ENCODE results near the gene KIF13A. TPM values are rescaled to one million over a fixed set of nuclear protein-coding genes. Genes with fewer than 3 reads are reported as not detected.

KIF13A gene
- total and polyA plus RNA-seq, 2 donors (not counting 3 experiments of a cell fraction or from before 2014, with no cell fraction given), result 24.9 to 65.8 TPM

- peak overlapping the region; percentile 93 for H3K27ac ChIP-seq (ENCODE audit: insufficient read depth, low read depth, low read length)
- peaks cover 50% of the 10 kb centered on the region for H3K4me1 ChIP-seq (ENCODE audit: control insufficient read depth, extremely low read depth, insufficient read depth, low read length)
- H3K9me3 ChIP-seq (replicated peaks; ENCODE audit: control insufficient read depth, insufficient read depth, low read length), result no peaks in the 10 kb centered on the region
- intact Hi-C loops (cut with micrococcal nuclease) (loop anchor here (2.0 kb wide), 1 partner anchor 137 kb away; the partner anchor contains the start of gene KIF13A), dilution Hi-C loops (cut with MboI; ENCODE audit: extremely low pct_ligation_motif_present, low sequenced_read_pairs) (no loop called here)
- BruUV-seq (replicated peaks), result no TSS peak
- no peak overlapping the region for H3K4me2 ChIP-seq (ENCODE audit: insufficient read depth, low read length)
- CTCF ChIA-PET, result no interaction called here
- H3K36me3 ChIP-seq (ENCODE audit: control insufficient read depth in 2 of 2, extremely low read depth in 1 of 2, insufficient read depth in 2 of 2, low read length in 2 of 2), result peaks cover 0 to 2% of the 10 kb centered on the region in 2 experiments
- no peak overlapping the region for H2AFZ ChIP-seq (ENCODE audit: low read depth, low read length)
- DNase-seq (ENCODE audit: low read depth, low spot score) (no peak), FAIRE-seq (no peak)
- POLR2A ChIA-PET, result interaction anchor here (0.6 kb wide), 1 partner anchor 261 kb away, joined by 4 read pairs; no protein-coding TSS in a partner anchor
- no peak overlapping the region for H3K4me3 ChIP-seq (replicated peaks in 1 of 3; ENCODE audit: insufficient read depth in 1 of 3, low read depth in 1 of 3, low read length in 3 of 3)
- no peak overlapping the region for H3K9ac ChIP-seq (replicated peaks; ENCODE audit: extremely low read depth, insufficient read depth, low read length)
- TF ChIP-seq MYC (IDR thresholded peaks at IDR 0.05; ENCODE audit: low read depth, low read length) (no peak), EZH2 (IDR thresholded peaks at IDR 0.05; ENCODE audit: borderline replicate concordance, low read depth, low read length, severe bottlenecking) (no peak), POLR2AphosphoS5 (IDR thresholded peaks at IDR 0.05; ENCODE audit: insufficient read depth, low read depth, low read length) (no peak), GATA2 (IDR thresholded peaks at IDR 0.05; ENCODE audit: insufficient read depth, insufficient read length, low read depth, low read length) (no peak), POLR2A (IDR thresholded peaks at IDR 0.05; ENCODE audit: low read depth, low read length) (no peak), FOS (IDR thresholded peaks at IDR 0.05; ENCODE audit: borderline replicate concordance, insufficient read depth, low read length) (no peak), CTCF (IDR thresholded peaks at IDR 0.05; ENCODE audit: extremely low read depth in 1 of 2, insufficient read depth in 1 of 2, low read depth in 1 of 2, low read length in 2 of 2) (no peak), MAX (IDR thresholded peaks at IDR 0.05; ENCODE audit: insufficient read depth, insufficient read length) (no peak), JUN (IDR thresholded peaks at IDR 0.05; ENCODE audit: borderline replicate concordance, insufficient read depth, insufficient read length, low read depth) (no peak)
- H3K27me3 ChIP-seq (ENCODE audit: control insufficient read depth in 2 of 2, insufficient read depth in 2 of 2, low read length in 2 of 2), result no peaks in the 10 kb centered on the region
- H4K20me1 ChIP-seq (replicated peaks; ENCODE audit: control insufficient read depth, extremely low read depth, insufficient read depth, low read length), result no peaks in the 10 kb centered on the region
- no peaks in the 10 kb centered on the region for H3K9me1 ChIP-seq (replicated peaks; ENCODE audit: control insufficient read depth, extremely low read depth, insufficient read depth, low read length)
- peaks cover 5% of the 10 kb centered on the region for H3K79me2 ChIP-seq (ENCODE audit: control insufficient read depth, insufficient read depth, low read length)
Observed at GRCh38 chr6:17850281-17850680, 137.2 kb downstream of the KIF13A start.

Measured in endothelial cell of umbilical vein (primary cell).